ENCODE data around the gene CLK3.
"Not testable (repeated sequence)": the region's sequence is repeated elsewhere in the genome, so short reads cannot be mapped to it uniquely, and the experiment has no call there.

Gene CLK3

GRCh38 chr15:74615508-74616365, at the start of gene CLK3:
CLK3 (plus strand) TSS chr15:74615836; CDS start chr15:74619197, 3,361 bp downstream.
- DNase-seq, result peak; percentile 84

GRCh38 chr15:74568594-74568993, 47.0 kb upstream of the CLK3 start:
- DNase-seq, result no peak

GRCh38 chr15:74569731-74570070, 45.9 kb upstream of the CLK3 start:
- no peak for DNase-seq

GRCh38 chr15:74571191-74571590, 44.4 kb upstream of the CLK3 start:
- no peak for DNase-seq

GRCh38 chr15:74573987-74574386, 41.6 kb upstream of the CLK3 start:
- DNase-seq, result no peak

- DNase-seq, result no peak
Observed at GRCh38 chr15:74578496-74578994, 37.1 kb upstream of the CLK3 start.

- no peak for DNase-seq
Observed at GRCh38 chr15:74579001-74579400, 36.6 kb upstream of the CLK3 start.

GRCh38 chr15:74580538-74581350, 34.9 kb upstream of the CLK3 start:
- no peak for DNase-seq

GRCh38 chr15:74584204-74584603, 31.4 kb upstream of the CLK3 start:
- DNase-seq, result no peak

- no peak for DNase-seq
Observed at GRCh38 chr15:74584779-74585178, 30.9 kb upstream of the CLK3 start.

- no peak for DNase-seq
Observed at GRCh38 chr15:74585191-74585590, 30.4 kb upstream of the CLK3 start.

- no peak for DNase-seq
Observed at GRCh38 chr15:74585857-74586256, 29.8 kb upstream of the CLK3 start.

GRCh38 chr15:74589826-74590225, 25.8 kb upstream of the CLK3 start:
- no peak for DNase-seq

GRCh38 chr15:74592222-74592621, 23.4 kb upstream of the CLK3 start:
- DNase-seq, result no peak

- no peak for DNase-seq
Observed at GRCh38 chr15:74593122-74593521, 22.5 kb upstream of the CLK3 start.

- DNase-seq, result no peak
Observed at GRCh38 chr15:74594455-74594854, 21.2 kb upstream of the CLK3 start.

GRCh38 chr15:74595271-74595670, 20.4 kb upstream of the CLK3 start:
- DNase-seq, result no peak

- DNase-seq, result not testable (repeated sequence)
Observed at GRCh38 chr15:74596736-74597135, 18.9 kb upstream of the CLK3 start.

GRCh38 chr15:74597146-74597705, 18.4 kb upstream of the CLK3 start:
- DNase-seq, result not testable (repeated sequence)

GRCh38 chr15:74598126-74598842, 17.4 kb upstream of the CLK3 start:
- DNase-seq, result peak; percentile 57

GRCh38 chr15:74599156-74599555, 16.5 kb upstream of the CLK3 start:
- no peak for DNase-seq

GRCh38 chr15:74603026-74603788, 12.4 kb upstream of the CLK3 start:
- DNase-seq, result no peak

Measured in T1000 (cell line).